Kidney (tissue), 14 donors: ENCODE results near the gene KCNAB1. TPM values are rescaled to one million over a fixed set of nuclear protein-coding genes. Genes with fewer than 3 reads are reported as not detected.
A peak's percentile ranks its signal among the peaks of the same experiment; 100 is the strongest.

Experiments used
- DNase-seq, 5 donors: peaks; one replicate each; pipeline ENCODE4 v3.0.0-alpha.2; 2013 to 2020
- FAIRE-seq: peaks from 2 replicates; lab custom pipeline; 2012; peaks lifted over from hg19 to GRCh38; lab: Jason Lieb, UNC
- H3K27ac ChIP-seq, 2 donors: one replicate each; pipeline ENCODE4 v1.7.0; 2013; ENCODE audit warnings: low read depth in 2 of 2, low read length in 2 of 2, inconsistent platforms in 1 of 2
- H3K27me3 ChIP-seq: one replicate; pipeline ENCODE4 v1.7.1; 2013; ENCODE audit warnings: low read length, inconsistent platforms; ENCODE audit not compliant: control insufficient read depth, insufficient read depth
- H3K36me3 ChIP-seq, 3 donors: one replicate each; pipeline versions ENCODE4 v1.7.0 to v1.7.1; 2013; ENCODE audit warnings: low read length in 3 of 3, control low read depth in 1 of 3, inconsistent platforms in 1 of 3; ENCODE audit not compliant: insufficient read depth in 3 of 3, control insufficient read depth in 2 of 3
- H3K4me1 ChIP-seq, 3 donors: one replicate each; pipeline versions ENCODE4 v1.7.0 to v1.7.1; 2013; ENCODE audit warnings: low read length in 3 of 3, inconsistent platforms in 1 of 3, low read depth in 1 of 3; ENCODE audit not compliant: control insufficient read depth in 2 of 3, insufficient read depth in 2 of 3
- H3K4me3 ChIP-seq, 3 donors: one replicate each; pipeline versions ENCODE4 v1.7.0 to v1.8.1; 2013; ENCODE audit warnings: low read length in 3 of 3, control low read depth in 1 of 3, inconsistent platforms in 1 of 3
- H3K9ac ChIP-seq, 3 donors: one replicate each; pipeline versions ENCODE4 v1.7.0 to v1.7.1; 2013; ENCODE audit warnings: low read length in 3 of 3, control low read depth in 1 of 3, inconsistent platforms in 1 of 3
- H3K9me3 ChIP-seq, 3 donors: one replicate each; pipeline versions ENCODE4 v1.7.0 to v1.7.1; 2013; ENCODE audit warnings: low read length in 3 of 3, control low read depth in 1 of 3, inconsistent platforms in 1 of 3; ENCODE audit not compliant: control insufficient read depth in 2 of 3, insufficient read depth in 1 of 3
- intact Hi-C: fragments of 100-400 bp; cut with DNase I; formaldehyde crosslinking; loops from one replicate; pipeline ENCODE4 v1.11.1; 2022
- polyA plus RNA-seq: library from polyadenylated mRNA; stranded (reverse); fragments of 350-450 nt; fragmentation: Illumina TruSeq; extraction: RNeasy Lipid Tissue Mini Kit (QIAGEN cat#74804); gene quantifications from one replicate; pipeline ENCODE4 v1.2.3, GENCODE V29; 2014; ENCODE audit warnings: low read depth, low replicate concordance; ENCODE audit not compliant: insufficient read depth
- total RNA-seq: library from RNA; stranded (reverse); fragmentation: NEBNext Ultra II Directional; extraction: Animal tissue kit (Norgen Biotek cat#: 25700); gene quantifications from one replicate; pipeline ENCODE4 v1.2.1, GENCODE V29; 2021
- TF ChIP-seq, protein P1 (sequence below): IDR thresholded peaks from 3 replicates; pipeline ENCODE4 v1.5.1; 2012; ENCODE audit warnings: mild to moderate bottlenecking, moderate library complexity, borderline replicate concordance; ENCODE audit not compliant: insufficient read depth; ENCODE audit errors: extremely low read depth
- donor health status: control.
- donor health status: control.
- donor health status: control.
- donor health status: control.
- donor health status: control.
- donor health status: DM: yes; HTN: yes; CAD: no.
- donor health status: Normal renal cell carcinoma (clear cell type).

Gene KCNAB1
- total and polyA plus RNA-seq, 2 donors from 2014 or later: 1.7 to 6.6 TPM

DNA sequence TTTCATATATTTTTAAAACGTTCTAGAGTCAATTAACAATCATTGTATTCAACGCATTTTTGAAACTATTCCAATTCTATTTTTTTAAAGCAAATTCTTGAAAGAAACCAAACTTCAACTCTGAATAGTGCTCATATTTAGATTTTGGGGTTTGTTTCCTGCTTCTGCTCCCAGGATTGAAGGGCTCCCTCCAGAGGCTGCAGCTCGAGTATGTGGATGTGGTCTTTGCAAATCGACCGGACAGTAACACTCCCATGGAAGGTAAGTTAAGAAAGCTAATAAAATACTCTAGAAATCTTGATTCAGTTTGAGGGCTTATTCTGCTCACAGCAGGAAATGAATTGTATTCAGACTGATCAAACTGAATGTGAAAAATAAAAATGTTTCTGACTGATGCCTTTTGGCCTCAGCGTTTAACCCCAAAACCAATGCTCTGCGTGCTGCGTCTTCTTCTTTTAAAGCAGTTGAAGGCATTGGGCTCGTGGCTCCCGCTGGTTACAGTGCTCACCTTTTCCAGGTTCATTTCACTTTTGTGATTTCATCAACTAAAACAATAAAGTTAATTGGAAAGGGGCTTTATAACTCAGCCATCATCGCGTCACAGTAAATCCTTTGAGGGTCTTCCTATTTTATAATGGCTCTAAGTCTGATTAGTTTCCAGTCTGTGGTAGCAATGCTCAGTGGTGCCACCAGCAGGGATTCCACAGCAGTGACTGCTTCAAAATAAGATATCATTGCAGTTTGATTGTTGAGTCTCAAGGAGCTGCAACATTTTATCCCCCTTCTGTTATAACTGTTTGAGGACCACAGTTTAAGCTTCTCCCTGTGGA lies 354.4 kb downstream of the KCNAB1 start:
- H3K27me3 ChIP-seq: no peaks in the 10 kb centered on the region
- DNase-seq (peak in 2 of 5 donors; percentile 26 to 51), FAIRE-seq (no peak)
- intact Hi-C loops: no loop called here
- no peak overlapping the region for H3K4me3 ChIP-seq
- no peaks in the 10 kb centered on the region for H3K36me3 ChIP-seq
- no peak overlapping the region for H3K27ac ChIP-seq
- H3K9me3 ChIP-seq: no peaks in the 10 kb centered on the region
- peaks cover 0 to 2% (median 0%) of the 10 kb centered on the region in 3 donors for H3K4me1 ChIP-seq
- H3K9ac ChIP-seq: no peak overlapping the region
- TF ChIP-seq, protein P1, sequence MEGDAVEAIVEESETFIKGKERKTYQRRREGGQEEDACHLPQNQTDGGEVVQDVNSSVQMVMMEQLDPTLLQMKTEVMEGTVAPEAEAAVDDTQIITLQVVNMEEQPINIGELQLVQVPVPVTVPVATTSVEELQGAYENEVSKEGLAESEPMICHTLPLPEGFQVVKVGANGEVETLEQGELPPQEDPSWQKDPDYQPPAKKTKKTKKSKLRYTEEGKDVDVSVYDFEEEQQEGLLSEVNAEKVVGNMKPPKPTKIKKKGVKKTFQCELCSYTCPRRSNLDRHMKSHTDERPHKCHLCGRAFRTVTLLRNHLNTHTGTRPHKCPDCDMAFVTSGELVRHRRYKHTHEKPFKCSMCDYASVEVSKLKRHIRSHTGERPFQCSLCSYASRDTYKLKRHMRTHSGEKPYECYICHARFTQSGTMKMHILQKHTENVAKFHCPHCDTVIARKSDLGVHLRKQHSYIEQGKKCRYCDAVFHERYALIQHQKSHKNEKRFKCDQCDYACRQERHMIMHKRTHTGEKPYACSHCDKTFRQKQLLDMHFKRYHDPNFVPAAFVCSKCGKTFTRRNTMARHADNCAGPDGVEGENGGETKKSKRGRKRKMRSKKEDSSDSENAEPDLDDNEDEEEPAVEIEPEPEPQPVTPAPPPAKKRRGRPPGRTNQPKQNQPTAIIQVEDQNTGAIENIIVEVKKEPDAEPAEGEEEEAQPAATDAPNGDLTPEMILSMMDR: peak; percentile 12

DNA sequence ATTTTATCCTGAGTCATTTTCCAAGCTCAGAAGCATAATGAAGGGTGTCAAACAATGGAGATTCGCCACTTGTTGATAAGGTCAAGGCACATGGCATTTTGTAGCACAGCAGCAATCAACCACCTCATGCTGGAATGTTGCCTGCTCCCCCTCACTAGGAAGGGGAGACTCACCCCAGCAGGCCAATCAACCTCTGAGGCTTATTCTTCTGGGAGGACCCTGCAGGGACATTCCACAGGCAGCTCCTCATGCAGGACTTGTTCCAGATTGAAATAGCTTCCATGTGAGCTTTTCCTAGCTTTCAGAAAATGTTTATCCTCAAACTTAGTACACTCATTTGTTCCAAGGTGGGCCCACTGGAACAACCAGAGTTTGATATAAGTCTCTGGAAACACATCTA lies 356.9 kb downstream of the KCNAB1 start:
- no peaks in the 10 kb centered on the region for H3K36me3 ChIP-seq
- FAIRE-seq (no peak), DNase-seq (no peak)
- no peak overlapping the region for H3K4me3 ChIP-seq
- intact Hi-C loops: no loop called here
- no peaks in the 10 kb centered on the region for H3K9me3 ChIP-seq
- no peaks in the 10 kb centered on the region for H3K4me1 ChIP-seq
- no peaks in the 10 kb centered on the region for H3K27me3 ChIP-seq
- no peak overlapping the region for H3K27ac ChIP-seq
- TF ChIP-seq, protein P1: no peak
- no peak overlapping the region for H3K9ac ChIP-seq

DNA sequence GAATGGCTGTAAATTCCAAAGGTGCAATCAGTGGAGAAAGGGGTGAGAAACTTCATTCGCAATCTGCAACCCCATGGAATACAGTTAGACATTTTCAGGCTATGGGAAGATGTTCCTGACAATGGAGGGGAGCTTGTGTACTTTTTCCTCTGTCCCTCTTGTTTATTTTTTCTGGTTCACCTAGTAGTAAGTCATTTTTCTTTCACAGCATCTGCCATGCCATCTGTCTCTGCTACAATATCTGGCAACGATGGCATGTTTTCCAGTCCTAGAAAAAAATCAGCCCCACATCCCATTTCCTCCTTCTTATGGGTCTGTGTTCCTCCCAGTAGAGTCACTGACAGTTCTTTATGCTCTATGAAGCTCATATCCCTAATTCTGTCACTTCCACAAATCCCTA lies 358.5 kb downstream of the KCNAB1 start:
- Histone ChIP-seq H3K9ac (no peak overlapping the region), H3K4me3 (no peak overlapping the region), H3K27me3 (no peaks in the 10 kb centered on the region), H3K36me3 (no peaks in the 10 kb centered on the region), H3K9me3 (no peaks in the 10 kb centered on the region), H3K27ac (no peak overlapping the region), H3K4me1 (no peaks in the 10 kb centered on the region)
- TF ChIP-seq, protein P1: no peak
- FAIRE-seq: no peak
- DNase-seq: no peak
- intact Hi-C loops: no loop called here

DNA sequence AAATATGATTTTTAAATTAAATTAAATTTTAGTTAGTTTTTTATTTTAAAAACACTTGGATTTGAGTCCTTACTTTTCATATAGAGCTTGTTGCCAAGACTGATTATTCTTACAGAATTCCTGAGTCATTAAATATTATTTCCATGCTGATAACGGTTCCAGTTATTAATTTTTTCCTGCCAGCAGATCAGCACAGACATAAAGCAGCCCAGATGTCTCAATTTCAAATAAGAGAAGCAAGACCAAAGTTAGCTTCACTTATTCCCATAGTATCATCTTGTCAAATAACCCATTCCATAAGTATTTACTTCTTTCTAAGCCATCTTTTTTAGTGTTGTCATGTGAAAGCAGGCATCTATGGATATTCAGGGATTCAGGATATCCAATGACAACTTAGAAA lies 359.2 kb downstream of the KCNAB1 start:
- no peaks in the 10 kb centered on the region for H3K27me3 ChIP-seq
- intact Hi-C loops: no loop called here
- no peak for DNase-seq

More for the DNA sequence above, 359.2 kb downstream of the KCNAB1 start:
- no peak overlapping the region for H3K27ac ChIP-seq
- H3K4me3 ChIP-seq: no peak overlapping the region
- H3K9me3 ChIP-seq: no peaks in the 10 kb centered on the region
- no peak for FAIRE-seq
- TF ChIP-seq, protein P1: no peak
- no peaks in the 10 kb centered on the region for H3K36me3 ChIP-seq
- H3K4me1 ChIP-seq: no peaks in the 10 kb centered on the region
- H3K9ac ChIP-seq: no peak overlapping the region
